ENCODE data around the gene IP6K3. TPM values are rescaled to one million over a fixed set of nuclear protein-coding genes. Genes with fewer than 3 reads are reported as not detected.

IP6K3 gene
- total RNA-seq, 2 donors from 2014 or later, result 0.19 to 0.32 TPM

DNA sequence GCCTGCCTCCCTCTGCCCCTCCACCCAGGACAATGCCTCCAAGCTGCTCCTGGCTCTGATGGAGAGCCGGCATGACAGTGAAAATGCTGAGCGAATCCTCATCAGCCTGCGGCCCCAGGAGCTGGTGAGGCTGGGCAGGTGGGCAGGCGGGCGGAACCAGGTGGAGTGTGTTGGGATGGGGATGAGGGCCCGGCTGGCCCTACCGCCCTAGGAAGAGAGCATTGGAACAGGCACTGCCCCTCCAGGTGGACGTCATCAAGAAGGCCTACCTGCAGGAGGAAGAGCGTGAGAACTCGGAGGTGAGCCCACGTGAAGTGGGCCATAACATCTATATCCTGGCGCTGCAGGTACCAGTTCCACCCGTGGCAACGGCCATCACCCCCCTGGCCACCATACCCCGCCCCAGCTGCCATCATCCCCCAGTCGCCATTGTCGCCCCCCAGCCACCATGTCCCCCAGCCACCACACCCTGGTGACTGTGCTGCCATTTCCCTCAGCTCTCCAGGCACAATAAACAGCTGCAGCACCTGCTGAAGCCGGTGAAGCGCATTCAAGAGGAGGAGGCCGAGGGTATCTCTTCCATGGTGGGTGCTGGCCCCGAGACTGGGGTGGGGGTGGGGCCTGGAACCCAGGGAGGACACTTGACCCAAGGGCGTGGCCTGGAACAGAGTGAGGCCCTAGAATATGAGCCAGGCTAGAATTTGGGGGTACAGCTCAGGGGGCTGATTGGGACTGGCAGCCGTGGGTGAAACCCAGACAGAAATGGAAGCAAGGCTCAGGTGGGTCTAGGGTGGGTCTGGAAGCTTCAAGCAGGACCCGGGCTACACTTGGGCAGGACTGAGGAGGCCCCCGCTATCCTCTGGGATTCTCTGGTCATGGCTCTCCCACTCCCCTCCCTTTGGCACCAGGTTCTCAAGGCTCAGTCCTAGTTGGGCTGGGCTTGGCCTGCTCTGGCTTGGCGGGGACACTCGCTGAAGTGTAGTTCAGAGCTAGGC is 59.4 kb downstream of the IP6K3 start:
- no peak for DNase-seq (ENCODE audit: low spot score)
- intact Hi-C loops (cut with DNase I), result no loop called here

DNA sequence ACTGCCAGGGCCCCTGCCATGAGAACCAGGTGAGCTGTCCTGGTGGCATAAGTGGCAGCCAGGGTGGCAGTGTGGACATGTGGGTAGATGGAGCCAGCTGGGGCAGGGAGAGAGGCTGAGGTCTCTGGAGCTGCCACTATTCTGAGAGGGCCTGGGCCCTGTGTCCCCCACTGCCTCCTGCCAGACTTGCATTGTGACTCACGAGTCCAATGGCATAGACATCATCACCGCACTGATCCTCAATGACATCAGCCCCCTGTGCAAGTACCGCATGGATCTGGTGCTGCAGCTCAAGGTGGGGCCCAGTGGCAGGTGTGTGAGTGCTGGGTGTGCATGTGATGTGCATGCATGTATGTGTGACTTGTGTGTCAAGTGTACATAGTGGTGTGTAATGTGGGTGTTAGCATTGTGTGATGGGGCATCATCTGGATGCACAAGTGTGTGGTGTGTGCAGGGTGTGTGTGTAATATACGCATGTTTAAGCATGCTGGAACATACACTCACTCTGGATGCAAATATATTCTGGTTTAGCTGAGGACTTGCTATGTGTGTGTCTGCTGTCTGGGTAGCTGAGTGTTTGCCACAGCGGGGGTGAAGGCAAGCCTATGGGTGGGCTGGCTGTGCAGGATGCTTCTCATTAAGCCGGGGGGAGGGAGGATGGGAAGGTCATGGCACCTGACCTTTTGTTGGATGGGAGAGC is 60.3 kb downstream of the IP6K3 start:
- intact Hi-C loops (cut with DNase I), result no loop called here
- no peak for DNase-seq (ENCODE audit: low spot score)

DNA sequence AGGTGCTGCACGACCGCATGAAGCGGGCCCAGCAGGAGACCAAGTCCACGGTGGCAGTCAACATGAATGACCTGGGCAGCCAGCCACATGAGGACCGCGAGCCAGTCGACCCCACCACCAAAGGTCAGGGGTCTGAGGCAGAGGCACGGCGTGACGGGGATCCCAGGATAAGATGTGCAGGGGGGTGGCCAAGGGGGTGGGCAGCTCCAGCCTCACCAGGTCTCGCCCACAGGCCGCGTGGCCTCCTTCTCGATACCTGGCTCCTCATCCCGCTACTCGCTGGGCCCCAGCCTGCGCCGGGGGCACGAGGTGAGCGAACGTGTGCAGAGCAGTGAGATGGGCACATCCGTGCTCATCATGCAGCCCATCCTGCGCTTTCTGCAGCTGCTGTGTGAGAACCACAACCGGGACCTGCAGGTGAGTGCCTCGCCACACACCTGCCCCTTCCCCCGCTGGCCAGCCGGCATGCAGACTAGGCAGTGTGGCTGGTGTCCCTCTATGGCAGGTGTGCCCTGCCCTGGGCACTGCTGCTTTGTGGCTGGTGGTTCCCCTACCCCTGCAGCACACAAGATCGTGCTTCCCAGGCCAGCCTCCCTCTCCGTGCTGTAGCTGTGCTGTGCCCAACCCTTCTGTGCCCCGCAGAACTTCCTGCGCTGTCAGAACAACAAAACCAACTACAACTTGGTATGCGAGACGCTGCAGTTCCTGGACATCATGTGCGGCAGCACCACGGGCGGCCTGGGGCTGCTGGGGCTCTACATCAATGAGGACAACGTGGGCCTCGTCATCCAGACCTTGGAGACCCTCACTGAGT is 61.1 kb downstream of the IP6K3 start:
- DNase-seq (ENCODE audit: low spot score), result no peak
- intact Hi-C loops (cut with DNase I), result no loop called here

DNA sequence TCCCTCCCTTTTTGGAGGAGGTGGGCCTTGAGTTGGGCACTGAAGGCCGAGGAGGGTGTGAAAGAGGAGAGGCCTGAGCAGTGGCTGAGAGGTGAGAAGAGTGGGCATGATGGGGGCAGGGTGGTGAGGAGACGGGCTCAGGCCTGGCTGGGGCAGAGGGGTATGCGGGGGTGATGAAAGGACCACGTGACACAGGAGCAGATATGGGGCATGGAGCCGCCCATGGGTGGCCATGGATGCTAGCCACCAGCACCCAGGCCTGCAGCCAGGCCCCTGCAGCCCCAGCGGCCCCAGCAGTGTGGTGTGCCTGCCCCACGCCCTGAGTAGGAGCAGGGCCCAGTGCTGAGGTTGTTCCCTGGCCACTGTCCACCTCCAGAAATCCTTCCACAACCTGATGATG is 61.7 kb downstream of the IP6K3 start:
- intact Hi-C loops (cut with DNase I), result no loop called here
- DNase-seq (ENCODE audit: low spot score), result no peak

DNA sequence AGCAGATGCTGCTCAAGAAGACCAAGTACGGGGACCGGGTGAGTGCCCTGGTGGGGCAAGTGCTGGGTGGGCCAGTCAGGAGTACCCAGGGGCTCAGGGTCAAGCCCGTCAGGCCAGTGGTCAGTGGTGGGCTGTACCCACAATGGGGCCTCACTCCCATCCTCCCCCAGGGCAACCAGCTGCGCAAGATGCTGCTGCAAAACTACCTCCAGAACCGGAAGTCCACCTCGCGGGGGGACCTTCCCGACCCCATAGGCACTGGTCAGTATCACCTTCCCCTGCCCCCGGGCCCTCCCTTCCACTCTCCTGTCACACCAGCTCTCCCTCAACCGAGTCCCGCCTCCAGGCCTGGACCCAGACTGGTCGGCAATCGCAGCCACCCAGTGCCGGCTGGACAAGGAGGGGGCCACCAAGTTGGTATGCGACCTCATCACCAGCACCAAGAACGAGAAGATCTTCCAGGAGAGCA is 62.2 kb downstream of the IP6K3 start:
- intact Hi-C loops (cut with DNase I), result no loop called here

DNA sequence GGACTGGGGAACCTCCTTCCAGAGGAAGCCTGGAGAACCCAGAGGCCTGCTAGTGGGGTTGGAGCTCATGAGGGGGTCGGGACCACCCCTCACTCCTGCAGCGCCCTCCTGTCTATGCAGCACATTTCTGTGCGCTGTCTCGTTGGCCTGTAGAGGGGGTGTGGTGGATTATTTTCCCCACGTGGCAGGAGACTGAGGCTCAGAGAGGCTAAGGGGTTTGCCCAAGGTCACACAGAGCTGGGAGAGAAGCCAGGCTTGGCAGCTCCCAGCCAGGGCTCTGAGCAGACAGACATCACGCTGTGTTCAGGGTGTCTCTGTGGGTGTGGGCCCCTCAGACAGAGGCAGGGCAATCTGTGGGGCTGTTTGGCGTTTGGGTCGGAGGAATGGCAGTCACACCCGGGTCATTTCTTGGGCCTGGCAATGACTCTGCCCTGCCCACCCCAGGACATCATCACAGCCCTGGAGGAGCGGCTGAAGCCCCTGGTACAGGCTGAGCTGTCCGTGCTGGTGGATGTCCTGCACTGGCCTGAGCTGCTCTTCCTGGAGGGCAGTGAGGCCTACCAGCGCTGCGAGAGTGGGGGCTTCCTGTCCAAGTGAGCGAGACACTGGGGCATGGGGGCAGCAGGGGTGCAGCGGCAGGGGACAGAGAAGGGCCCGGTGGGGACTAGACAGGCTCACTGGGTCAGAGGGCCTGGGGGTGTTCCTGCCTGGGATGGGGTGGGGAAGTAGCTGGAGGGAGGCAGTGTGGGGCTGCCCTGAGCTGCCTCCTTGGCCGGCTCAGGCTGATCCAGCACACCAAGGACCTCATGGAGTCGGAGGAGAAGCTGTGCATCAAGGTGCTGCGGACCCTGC is 62.9 kb downstream of the IP6K3 start:
- intact Hi-C loops (cut with DNase I), result no loop called here
- DNase-seq (ENCODE audit: low spot score), result no peak

More for the DNA sequence above, 62.2 kb downstream of the IP6K3 start:
- DNase-seq (ENCODE audit: low spot score), result no peak

DNA sequence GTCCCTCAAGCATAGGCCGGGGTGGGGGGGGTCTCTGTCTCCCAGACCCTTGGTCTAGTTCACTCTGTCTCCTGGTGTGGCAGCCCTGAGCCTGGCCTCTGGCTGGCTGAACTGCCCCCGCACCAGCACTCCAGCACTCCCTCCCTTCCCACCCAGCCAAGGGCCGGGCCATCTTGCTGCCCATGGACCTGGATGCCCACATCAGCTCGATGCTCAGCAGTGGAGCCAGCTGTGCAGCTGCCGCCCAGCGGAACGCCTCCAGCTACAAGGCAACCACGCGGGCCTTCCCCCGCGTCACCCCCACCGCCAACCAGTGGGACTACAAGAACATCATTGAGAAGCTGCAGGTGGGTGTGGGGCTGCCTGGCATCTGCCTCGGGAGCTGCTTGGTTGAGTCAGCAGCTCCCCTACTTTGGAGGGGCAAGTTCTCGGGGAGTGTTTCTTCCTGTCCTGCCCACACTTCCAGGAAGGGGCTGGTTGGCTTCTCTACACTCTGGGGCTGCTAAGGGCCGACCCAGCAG is 63.6 kb downstream of the IP6K3 start:
- intact Hi-C loops (cut with DNase I), result no loop called here
- DNase-seq (ENCODE audit: low spot score), result no peak

DNA sequence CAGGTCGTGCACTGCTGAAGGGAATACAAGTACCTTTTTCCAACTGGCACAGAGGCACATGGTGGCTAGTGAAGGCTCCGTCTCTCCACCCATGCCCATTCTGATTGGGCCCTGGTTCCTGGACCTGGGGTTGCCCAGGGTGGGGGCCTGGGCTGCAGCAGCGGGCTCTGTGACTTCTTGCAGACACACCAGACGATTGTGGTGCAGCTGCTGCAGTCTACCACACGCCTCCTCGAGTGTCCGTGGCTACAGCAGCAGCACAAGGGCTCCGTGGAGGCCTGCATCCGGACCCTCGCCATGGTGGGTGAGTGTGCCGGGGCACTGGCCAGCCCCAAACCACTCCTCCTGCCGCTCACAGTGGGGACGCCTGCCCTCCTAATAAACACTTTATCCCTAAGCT is 64.4 kb downstream of the IP6K3 start:
- DNase-seq (ENCODE audit: low spot score), result no peak
- intact Hi-C loops (cut with DNase I), result no loop called here

DNA sequence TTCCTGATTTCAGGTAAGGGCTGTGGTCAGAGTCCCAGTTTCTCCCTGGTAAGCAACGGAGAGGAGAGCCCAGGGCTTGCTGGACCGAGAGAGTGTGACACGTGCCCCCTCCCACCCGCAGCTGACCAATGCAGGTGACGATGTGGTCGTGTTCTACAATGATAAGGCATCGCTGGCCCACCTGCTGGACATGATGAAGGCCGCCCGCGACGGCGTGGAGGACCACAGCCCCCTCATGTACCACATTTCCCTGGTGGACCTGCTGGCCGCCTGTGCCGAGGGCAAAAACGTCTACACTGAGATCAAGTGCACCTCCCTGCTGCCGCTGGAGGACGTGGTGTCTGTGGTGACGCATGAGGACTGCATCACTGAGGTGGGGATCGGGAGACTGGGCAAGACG is 66.9 kb downstream of the IP6K3 start:
- intact Hi-C loops (cut with DNase I), result loop anchor here in 1 of 2 donors (10.0 kb wide), 1 partner anchor 95 kb away; the partner anchor contains the start of gene BAK1
- DNase-seq (ENCODE audit: low spot score), result no peak

DNA sequence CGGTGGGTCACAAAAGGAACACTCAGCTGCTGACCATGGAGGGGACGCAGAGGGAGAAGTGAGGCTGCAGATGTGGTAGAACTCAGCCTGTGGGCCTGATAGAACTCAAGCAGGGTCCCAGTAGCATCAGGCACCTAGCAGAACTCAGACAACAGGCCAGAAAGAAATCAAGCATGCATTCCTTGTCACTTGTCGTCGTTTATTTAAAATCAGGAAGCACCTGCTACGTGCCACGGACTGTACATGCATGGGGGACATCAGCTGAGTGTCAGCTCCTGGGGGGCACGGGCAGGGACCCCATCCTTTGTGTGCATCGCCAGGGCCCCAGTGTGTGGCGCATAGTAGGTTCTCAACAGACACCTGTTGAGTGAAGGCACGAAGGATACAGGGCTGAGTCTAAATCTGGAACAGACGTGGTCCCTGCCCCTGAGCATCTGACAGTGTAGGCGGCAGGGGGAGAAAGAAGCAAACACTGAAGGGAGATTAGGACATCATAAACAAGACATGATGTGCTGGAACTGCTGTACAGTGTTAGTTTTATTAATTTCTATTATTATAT is 67.7 kb downstream of the IP6K3 start:
- intact Hi-C loops (cut with DNase I), result loop anchor here in 1 of 2 donors (10.0 kb wide), 1 partner anchor 94 kb away; the partner anchor contains the start of gene BAK1
- no peak for DNase-seq (ENCODE audit: low spot score)

DNA sequence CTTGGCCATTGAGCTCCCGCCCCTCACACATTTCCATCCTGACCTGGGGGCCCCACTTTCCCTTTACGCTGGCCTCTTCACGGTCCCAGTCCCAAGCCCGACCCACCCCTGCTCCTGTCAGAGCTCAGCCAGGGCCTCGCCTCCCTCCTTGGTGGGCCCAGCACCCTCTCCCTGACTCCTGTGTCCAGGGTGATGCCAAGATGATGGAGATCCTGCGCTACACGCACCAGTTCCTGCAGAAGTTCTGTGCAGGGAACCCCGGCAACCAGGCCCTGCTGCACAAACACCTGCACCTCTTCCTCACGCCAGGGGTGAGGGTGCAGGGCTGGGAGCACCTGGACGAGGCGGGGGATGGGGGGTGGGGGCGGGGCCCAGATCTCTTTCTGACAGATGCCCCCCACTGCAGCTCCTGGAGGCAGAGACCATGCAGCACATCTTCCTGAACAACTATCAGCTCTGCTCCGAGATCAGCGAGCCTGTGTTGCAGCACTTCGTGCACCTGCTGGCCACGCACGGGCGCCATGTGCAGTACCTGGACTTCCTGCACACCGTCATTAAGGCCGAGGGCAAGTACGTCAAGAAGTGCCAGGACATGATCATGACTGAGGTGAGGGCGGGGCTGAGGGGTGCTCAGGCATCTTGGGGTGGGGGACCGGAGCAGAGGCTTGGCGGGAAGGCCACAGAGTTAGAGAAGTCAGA is 68.3 kb downstream of the IP6K3 start:
- intact Hi-C loops (cut with DNase I), result loop anchor here in 1 of 2 donors (10.0 kb wide), 1 partner anchor 94 kb away; the partner anchor contains the start of gene BAK1
- no peak for DNase-seq (ENCODE audit: low spot score)

DNA sequence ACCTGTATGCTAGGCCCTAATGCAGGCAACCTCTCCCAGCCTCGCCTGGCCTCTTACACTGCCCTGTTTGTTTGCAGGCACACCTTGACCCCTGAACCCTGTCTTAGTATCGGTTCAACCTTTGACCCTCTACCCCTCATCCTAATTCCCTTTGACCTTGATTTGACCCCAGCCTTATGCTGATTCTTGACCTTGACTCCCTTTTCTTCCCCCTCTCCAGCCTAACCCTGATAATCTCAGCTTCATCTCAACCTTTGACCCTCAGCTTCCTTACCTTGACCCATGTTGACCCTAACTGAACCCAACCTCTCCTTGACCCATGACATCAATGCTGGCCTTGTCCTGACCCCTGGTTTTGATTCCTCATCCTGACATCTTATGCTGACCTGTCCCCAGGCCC is 69.0 kb downstream of the IP6K3 start:
- intact Hi-C loops (cut with DNase I), result loop anchor here in 1 of 2 donors (10.0 kb wide), 1 partner anchor 93 kb away; the partner anchor contains the start of gene BAK1
- no peak for DNase-seq (ENCODE audit: low spot score)

DNA sequence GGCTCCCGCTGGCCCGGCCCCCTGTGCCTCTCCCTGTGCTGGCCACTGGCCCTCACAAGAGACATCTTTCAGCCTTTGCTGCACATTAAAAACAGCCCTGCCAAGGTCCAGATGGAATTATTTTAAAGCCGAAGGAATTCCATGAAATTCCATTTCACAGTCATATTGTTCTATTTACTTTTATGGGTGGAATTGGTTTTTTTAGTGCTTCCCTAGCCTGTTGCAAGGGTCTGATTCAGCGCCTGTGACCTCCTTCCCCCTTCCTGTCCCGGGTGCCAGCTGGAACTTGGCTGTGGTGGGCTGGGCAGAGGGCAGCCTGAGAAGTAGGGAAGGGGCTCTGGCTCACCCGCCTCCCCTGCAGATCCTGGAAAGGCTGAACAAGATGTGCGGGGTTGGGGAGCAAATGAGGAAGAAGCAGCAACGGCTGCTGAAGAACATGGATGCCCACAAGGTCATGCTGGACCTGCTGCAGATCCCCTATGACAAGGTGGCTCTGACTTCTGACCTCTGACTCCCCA is 69.5 kb downstream of the IP6K3 start:
- DNase-seq (ENCODE audit: low spot score), result no peak
- intact Hi-C loops (cut with DNase I), result loop anchor here in 1 of 2 donors (10.0 kb wide), 1 partner anchor 92 kb away; the partner anchor contains the start of gene BAK1

DNA sequence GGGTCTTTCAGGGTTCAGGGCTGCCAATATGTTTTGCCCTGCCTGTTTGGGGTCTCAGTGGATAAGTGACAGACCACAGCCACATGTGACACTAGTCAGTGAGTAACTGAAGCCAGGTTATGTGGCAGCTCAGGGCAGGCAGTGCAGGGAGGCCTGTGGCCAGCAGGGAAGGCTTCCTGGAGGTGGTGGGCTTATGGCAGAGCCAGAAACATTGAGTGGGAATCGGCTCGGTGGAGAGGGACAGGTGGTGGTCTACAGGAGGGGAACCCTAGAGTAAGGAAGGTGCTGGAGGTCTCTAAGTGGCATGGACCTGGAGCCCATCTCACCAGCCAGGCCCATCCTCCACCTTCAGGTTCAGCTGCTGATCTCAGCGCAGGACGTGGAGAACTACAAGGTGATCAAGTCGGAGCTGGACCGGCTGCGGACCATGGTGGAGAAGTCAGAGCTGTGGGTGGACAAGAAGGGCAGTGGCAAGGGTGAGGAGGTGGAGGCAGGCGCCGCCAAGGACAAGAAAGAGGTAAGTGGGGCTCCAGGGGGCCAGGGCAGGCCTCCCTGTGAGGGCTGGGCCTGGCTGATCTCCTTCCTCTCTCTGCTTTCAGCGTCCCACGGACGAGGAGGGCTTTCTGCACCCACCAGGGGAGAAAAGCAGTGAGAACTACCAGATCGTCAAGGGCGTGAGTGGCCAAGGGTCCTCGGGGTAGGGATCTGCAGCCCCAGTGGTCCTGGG is 70.1 kb downstream of the IP6K3 start:
- no peak for DNase-seq (ENCODE audit: low spot score)
- intact Hi-C loops (cut with DNase I), result loop anchor here in 1 of 2 donors (10.0 kb wide), 1 partner anchor 92 kb away; the partner anchor contains the start of gene BAK1

DNA sequence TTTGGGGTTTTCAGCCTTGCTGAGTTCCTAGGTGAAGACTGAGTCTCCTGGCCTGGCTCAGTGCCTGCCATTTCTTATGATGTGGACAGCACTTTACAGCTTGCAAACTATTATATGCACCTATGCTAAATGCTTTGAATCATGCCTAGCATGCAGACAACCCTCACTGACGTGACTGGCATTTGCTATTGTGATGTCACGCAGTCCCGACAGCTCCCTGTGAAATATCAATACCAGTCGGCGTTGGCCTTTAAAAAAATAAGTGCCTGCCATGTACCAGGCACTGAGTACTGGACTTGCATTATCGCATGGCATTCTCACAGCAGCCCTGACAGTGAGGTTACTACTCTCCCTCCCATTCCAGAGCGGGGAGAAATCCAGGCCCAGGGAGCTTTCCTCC is 70.7 kb downstream of the IP6K3 start:
- DNase-seq (ENCODE audit: low spot score), result no peak
- intact Hi-C loops (cut with DNase I), result loop anchor here in 1 of 2 donors (10.0 kb wide), 1 partner anchor 91 kb away; the partner anchor contains the start of gene BAK1

DNA sequence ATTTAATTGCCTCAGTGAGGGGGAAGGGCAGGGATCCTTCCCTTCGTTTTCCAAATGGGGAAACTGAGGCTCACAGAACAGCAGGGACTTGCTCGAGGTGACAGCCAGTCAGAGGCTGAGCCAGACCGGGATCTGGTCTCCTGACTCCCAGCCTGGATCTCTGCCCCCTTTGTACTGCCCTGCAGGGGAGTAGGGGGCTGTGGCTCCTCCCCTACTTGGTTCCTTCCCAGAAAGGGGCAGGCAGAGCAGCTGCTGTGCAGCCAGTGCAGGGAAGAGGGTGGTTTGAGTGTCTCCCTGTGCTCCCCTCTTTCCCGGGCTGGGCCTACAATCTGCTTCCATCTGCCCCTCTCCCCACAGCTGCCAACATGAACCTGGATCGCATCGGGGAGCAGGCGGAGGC is 72.9 kb downstream of the IP6K3 start:
- DNase-seq (ENCODE audit: low spot score), result no peak
- intact Hi-C loops (cut with DNase I), result loop anchor here (5.0 to 10.0 kb wide), 2 partner anchors 87 to 89 kb away; partner anchors contain the start of gene BAK1 (in 1 of the 2)

Data from posterior vena cava (tissue), 2 donors.